Measurements from ENCODE around the gene ALX4.

The ALX4 gene

DNA sequence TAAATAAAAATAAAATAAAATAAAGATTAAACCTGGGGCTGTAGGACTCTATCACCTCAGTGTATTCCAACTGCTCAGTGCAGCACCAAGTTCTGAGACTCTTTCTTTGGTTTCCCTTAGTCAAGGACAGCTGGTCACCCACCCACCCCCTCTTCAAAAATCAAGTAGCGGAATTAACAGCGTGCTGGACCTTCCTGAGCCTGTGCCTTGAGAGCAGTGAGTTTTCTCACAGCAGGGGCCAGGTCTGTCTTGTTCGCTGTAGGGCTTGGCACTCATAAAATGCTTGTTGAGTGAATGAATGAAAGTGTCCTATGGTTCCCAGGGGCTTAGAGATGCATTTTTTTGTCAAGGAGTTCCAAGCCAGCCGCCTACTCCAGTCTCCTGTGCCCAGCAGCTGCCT, 2.9 kb upstream of the ALX4 start:
- no peak for TF ChIP-seq CTCF (conservative IDR thresholded peaks at IDR 0.05; ENCODE audit: low read depth, low read length)
- no peak overlapping the region for H3K4me3 ChIP-seq (ENCODE audit: low read depth, low read length)
- DNase-seq (ENCODE audit: low read depth): no peak

DNA sequence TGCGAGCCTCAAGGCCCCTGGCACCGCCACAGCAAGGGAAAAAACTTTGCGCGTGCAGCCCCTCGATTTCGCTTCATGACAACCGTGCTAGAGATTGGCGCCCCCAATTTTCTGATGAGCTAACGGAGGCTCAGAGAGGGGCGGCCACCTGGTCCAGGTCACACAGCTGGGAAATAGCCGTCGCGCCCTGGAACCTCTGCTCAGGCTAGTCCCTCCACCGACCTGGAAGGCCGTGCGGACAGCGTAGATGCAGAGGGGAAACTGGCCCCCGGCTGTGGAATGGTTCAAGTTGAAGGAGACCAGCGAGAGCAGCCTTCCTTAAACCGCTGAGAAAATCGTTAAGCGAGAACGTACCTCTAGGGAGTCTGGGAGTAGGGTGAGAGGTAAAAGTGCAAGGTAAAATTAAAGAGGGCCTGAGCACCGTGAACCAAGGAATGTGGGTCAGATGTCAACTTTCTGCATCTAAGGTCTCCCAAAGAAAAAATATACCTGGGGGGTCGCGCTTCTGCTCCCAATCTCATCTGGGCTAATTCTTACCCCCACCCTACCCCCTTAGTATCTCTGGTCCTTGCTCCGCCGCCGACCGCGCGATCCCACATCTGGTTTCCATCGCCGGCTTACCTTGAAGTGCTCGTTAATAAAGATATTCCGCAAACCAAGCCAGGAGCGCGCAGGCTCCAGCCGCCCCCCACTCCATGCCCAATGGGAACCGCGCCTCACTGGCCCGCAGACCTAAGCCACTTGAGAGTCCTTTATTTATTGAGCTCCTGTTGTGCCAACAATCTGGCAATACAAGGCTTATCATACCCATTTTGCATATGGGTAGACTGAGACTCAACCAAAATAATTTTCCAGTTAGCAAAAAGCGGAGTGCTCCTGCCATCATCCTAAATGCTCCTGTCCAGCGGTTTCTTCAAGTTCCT, 1.7 kb upstream of the ALX4 start:
- no peak for DNase-seq (ENCODE audit: low read depth)
- TF ChIP-seq CTCF (conservative IDR thresholded peaks at IDR 0.05; ENCODE audit: low read depth, low read length): no peak
- no peak overlapping the region for H3K4me3 ChIP-seq (ENCODE audit: low read depth, low read length)

DNA sequence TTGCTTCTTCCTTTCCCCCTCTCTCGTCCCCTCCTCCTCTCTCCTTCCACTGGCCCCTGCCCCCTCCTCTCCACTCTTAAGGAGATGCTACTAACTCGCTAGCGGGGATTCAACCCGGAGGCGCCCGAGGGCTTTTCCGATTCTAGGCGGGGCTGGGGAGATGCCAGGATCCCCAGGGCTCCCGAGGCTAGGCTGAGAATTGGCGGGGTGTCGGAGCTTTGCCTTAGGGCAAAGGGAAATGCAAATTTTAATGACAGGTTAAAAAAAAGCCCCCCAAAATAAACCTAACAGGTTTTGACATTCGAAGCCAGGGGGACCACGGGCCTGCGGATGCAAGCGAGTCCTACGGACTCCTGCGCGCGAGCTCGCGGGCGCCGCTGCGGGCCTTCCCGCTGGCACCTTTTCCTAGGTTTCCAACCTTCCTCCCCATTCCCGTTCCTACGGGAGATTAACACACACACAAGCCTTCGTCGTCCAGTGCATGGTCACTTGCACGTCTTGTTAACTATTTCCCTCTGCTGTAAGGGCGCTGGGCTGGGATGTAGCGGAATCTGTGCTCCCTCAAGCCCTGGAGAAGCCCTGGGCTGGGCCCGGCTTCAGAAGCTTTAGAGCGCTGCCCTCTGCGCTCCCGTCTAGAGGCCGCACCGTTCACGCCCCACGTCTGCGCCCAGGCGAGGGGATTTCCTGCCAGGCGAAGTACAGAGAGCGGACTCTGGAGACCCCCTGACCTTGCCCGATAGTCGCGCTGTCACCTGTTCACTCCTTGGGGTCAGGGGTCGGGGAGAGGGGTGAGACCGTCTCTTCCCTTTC, 729 bp upstream of the ALX4 start:
- DNase-seq (ENCODE audit: low read depth): no peak
- TF ChIP-seq CTCF (conservative IDR thresholded peaks at IDR 0.05; ENCODE audit: low read depth, low read length): no peak
- no peak overlapping the region for H3K4me3 ChIP-seq (ENCODE audit: low read depth, low read length)

DNA sequence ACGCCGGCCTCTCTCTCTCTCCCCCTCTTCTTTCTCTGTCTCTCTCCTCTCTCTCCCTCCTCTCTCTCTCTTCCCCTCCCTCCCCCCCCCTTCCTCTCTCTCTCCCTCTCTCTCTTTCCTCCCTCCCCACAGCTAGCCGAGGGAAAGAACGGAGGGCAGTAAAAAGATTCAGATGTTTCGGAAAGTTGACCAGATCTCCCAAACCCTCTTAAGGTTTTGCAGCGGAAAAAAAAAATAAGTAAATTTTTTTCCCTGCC, 195 bp upstream of the ALX4 start:
- H3K4me3 ChIP-seq (ENCODE audit: low read depth, low read length): no peak overlapping the region
- no peak for DNase-seq (ENCODE audit: low read depth)
- TF ChIP-seq CTCF (conservative IDR thresholded peaks at IDR 0.05; ENCODE audit: low read depth, low read length): no peak

DNA sequence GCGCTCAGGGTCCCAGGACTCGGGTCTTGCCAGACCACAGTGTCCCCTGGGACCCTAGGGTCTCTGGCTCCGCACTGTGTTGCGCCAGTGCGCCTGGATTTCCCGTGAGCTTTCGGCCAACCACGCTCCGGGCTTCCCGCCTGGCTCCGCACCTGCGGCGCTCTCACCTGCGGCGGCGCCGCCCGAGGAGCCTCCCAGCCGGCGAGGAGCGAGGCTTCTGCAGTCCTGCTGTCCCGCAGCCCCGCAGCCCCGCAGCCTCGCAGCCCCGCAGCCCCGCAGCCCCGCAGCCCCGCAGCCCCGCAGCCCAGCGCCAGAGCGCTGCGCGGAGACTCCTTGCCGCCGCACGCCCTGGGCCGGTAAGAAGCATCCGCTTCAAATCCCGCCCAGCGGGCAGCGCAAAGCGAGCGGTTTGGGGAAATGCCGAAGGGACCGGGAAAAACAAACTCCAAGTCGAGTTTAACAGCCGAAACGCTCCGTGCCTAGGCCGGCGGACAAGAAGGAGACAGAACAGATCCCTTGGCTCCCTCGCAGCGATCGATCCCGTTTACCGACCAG, 939 bp downstream of the ALX4 start:
- peak overlapping the region; percentile 8 for H3K4me3 ChIP-seq (ENCODE audit: low read depth, low read length)
- TF ChIP-seq CTCF (conservative IDR thresholded peaks at IDR 0.05; ENCODE audit: low read depth, low read length): no peak
- no peak for DNase-seq (ENCODE audit: low read depth)

- DNase-seq (ENCODE audit: low read depth): no peak
- TF ChIP-seq CTCF (conservative IDR thresholded peaks at IDR 0.05; ENCODE audit: low read depth, low read length): no peak
- H3K4me3 ChIP-seq (ENCODE audit: low read depth, low read length): no peak overlapping the region
Measured at GRCh38 chr11:44308256-44308922, 1.6 kb downstream of the ALX4 start.

All from choroid plexus epithelial cell (primary cell).